Measurements from ENCODE around the gene GPR27.

GPR27 gene

DNA sequence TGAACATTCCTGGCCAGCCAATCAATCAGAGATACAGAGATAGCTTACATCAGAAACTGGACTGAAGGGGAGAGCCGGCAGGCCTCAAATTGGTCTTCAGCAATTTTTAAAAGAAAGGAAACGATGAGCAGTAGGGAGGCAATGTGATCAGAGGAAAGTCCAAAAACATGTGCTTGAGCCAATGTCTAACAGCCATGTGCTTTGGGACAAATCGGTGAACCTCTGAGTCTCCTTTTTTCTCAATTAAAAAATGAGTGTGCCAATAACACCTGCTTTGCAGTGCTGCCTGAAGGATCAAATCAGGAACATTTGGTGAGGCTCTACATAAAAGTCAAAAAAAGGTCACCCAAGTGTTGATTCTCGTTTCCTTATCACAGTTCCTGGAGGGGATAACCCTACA is 21.0 kb upstream of the GPR27 start:
- DNase-seq (ENCODE audit: low read depth in 1 of 2, low spot score in 1 of 2), result no peak

DNA sequence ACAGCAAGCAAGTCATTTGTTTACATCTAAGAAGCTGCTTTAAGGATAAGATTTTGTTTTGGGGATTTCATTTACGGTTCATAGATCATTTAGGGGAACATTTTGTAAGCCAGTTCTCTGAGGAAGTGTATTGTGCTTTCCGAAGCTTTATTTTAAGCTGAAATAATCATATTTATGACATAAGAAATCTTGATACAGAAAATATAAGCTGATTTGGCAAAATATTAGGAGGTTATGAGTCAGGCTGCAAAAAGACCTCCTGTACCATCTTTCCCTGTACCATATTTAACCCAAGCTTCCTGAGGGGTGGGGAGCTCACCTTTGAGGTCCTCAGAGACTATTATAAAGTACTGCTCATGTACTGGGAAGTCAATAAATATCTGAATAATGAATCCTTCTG is 20.3 kb upstream of the GPR27 start:
- DNase-seq (ENCODE audit: low read depth in 1 of 2, low spot score in 1 of 2), result no peak

DNA sequence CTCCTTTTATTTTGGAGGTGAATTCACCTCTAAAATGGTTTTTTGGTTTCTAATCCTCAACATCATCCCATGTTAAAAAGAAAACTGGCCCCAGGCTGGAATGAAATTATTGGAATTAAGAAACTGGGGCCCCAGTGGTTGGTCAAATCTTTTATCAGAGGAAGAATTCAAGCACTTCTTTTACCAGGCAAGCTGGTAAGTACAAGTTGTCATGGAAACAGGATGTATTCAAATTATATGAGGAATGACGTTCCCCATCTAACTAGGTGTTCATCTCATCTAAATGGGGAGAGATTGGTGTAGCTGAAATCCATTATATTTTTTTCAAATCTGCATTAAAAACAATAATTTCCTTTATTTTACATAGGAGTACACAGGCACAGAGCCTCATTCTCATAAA is 18.8 kb upstream of the GPR27 start:
- DNase-seq (ENCODE audit: low read depth in 1 of 2, low spot score in 1 of 2), result no peak

DNA sequence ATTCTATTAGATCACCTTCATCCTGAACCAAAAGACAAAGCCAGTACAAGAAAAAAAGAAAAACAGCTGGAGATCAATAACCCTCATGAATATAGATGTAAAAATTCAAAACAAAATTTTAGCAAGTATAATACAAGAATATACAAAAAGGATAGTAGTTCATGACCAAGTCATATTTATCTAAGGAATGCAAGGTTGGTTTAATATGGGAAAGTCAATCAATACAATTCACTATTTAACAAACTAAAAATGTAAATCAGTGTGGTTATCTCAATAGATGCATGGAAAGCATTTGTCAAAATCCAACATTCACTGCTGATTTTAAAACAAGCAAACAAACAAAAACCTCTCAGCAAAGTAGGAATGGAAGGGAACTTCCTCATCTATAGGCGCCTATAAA is 11.0 kb upstream of the GPR27 start:
- no peak for DNase-seq (ENCODE audit: low read depth in 1 of 2, low spot score in 1 of 2)

DNA sequence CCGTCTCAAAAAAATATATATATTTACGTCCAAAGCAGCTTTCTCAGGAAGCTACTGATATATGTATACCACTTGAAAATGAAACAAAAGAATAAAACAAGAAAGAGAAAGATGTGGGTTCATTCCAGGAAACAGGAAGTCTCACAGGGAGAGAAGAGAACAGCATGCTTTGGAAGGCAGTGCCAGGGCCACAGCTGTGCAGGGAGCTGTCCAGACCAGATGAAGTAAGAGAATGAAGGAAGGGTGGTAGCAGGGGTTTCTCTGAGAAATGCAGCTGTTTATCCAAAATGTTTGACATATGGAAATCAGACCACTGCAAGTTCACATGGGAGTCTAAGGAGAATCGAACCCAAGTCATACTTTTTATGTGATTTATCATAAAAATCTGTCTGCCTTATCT is 8.9 kb upstream of the GPR27 start:
- no peak for DNase-seq (ENCODE audit: low read depth in 1 of 2, low spot score in 1 of 2)

DNA sequence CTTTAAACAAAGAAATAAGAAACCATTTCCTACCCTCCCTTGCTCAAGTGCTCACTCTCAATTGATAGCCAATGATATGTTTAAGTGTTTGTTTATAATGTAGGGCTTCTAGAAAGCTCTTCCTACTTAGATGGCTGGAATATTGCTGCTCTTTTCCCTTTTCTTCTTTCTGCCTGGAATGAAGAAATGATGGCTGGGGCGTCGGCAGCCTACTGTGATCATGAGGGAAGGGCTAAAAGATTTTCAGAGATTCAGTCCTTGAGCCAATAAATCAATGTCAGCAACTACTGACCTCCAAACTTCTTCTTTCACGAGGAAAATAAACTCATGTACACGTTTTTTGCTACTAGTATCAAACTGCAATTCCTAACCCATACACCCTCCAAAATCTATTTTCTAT is 2.1 kb upstream of the GPR27 start:
- no peak for DNase-seq (ENCODE audit: low read depth in 1 of 2, low spot score in 1 of 2)

DNA sequence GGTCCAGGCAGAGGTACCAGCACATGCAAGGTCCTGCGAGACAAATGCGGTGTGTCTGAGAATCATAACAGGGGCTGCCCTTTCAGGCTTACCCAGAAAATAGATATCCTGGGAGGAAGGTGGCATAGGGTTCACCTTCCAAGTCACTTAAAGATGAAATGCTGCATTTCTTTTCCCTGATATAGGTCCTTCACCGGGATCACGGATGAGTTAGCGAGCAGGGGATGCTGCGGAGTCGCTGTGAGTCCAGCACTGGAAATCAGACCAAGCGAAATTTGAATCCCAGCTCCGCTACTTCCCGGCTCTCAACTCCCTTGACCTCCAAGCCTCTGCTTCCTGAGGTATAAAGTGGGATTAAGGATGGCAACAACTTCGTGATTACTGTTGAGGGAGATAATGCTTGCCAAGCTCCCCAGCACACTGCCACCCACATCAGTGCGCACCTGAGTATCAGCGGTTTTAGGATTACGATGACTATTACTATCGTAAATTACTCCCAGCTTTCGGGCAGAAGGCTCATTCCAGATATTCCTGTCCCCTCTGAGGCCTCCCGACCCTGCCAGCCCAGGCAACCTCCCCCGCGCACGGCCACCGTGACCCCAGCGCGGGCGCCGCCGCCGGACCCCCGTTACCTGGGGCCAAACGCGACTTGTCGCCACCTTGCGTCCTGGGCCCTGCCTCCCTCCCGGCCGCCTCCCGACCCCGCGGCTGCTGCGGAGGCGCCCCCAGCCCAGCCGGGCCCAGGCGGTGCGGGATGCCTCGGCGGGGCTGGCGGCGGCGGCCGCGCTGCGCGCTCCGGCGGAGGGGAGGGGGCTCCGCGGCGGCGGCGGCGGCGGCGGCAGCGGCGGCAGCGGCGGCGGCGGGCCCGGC is 589 bp upstream of the GPR27 start:
- no peak for DNase-seq (ENCODE audit: low read depth in 1 of 2, low spot score in 1 of 2)

DNA sequence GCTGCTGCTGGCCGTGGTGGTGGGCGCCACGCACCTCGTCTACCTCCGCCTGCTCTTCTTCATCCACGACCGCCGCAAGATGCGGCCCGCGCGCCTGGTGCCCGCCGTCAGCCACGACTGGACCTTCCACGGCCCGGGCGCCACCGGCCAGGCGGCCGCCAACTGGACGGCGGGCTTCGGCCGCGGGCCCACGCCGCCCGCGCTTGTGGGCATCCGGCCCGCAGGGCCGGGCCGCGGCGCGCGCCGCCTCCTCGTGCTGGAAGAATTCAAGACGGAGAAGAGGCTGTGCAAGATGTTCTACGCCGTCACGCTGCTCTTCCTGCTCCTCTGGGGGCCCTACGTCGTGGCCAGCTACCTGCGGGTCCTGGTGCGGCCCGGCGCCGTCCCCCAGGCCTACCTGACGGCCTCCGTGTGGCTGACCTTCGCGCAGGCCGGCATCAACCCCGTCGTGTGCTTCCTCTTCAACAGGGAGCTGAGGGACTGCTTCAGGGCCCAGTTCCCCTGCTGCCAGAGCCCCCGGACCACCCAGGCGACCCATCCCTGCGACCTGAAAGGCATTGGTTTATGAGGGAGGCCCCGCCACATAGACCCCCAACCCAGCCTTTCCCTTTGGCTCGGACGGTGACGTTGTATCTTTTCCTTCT is 1.1 kb downstream of the GPR27 start:
- DNase-seq (ENCODE audit: low read depth in 1 of 2, low spot score in 1 of 2), result no peak

DNA sequence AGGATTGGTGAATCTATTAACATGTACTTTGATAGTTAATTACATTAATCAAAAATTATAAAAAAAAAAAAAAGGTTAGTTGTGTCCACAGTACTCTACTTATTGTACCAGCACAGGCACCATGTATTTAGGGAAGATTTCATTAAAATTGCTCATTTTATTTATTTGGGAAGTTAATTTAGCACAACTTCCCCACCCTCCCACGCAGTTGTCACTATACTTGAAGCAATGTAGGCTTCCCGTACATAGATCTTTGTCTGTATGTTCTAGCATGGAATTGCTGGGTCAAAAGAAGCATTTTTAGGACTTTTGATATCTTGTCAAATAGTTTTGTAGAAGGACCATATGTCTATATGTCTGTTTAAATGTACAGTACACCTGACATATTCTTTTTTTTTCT is 4.4 kb downstream of the GPR27 start:
- DNase-seq (ENCODE audit: low read depth in 1 of 2, low spot score in 1 of 2), result no peak

DNA sequence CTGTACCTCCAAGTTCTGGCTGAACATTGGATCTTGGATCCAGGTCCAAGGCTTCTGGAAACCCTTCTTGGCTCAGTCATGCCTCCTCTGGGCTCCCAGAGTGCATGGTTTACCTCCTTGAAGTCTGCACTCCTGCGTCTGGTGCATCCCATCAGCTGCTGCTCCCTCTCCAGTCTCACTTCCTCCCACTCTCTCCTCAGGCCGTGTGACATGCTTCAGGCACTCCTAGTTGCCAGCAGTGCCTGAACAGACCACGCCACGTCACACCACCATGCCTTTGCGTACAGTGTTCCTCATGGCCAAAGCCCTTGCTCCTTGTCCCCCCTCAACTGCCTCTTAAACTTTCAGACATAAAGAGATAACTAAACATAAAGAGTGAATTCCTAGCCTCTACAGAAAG is 5.7 kb downstream of the GPR27 start:
- no peak for DNase-seq (ENCODE audit: low read depth in 1 of 2, low spot score in 1 of 2)

DNA sequence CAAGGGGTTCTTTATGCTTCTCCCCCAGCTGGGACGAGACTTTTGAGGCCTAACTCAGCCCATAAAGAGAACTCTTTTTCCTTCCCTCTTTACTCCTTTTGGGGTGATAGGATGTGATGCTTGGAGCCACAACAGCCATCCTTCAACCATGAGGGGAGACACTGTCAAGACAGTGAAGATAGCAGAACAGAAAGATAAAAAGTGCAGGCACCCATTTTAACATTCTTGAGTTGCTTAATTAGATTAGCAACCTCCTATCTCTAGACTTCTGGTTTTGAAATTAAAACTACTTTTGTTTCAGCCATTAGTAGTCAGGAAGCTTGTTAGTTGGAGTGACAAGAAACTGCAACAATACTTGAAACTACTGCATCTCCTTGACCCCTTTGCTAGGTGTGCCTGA is 6.5 kb downstream of the GPR27 start:
- no peak for DNase-seq (ENCODE audit: low read depth in 1 of 2, low spot score in 1 of 2)

DNA sequence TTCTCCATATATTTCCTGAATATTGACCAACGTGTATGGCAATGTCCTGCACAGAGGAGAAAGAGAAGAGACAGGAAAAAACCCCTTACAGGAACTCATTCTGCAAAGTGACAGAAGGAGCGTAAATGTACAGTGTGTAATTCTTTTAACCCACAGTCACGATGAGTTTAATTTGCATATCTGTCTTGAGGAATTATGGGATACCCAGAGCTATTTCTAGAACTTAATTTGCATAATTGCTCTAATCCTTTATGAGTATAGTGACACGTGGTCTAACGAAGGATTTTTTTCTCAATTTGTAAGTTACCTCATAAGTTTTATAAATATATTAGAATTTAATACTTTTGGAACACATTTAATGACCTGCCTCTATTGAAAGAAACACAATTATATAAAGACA is 9.8 kb downstream of the GPR27 start:
- no peak for DNase-seq (ENCODE audit: low read depth in 1 of 2, low spot score in 1 of 2)

DNA sequence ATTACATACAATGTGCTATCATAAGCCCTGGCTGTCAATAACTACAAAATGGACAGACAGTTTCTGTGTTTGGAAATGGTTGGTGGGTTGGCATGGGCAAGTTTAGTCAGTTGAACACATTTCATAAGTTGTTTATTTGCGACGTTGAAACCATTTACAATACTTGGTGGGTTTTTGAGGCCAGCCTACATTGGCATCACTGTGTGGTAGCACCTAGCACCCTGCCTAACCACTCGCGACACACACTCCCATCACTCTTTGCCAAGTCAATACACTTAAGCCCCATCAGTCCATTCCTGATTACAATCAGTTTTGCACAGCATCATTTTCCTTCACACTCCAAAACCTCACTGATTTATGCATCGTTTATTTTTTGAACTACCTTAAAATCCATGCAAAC is 17.5 kb downstream of the GPR27 start:
- DNase-seq (ENCODE audit: low read depth in 1 of 2, low spot score in 1 of 2), result no peak

DNA sequence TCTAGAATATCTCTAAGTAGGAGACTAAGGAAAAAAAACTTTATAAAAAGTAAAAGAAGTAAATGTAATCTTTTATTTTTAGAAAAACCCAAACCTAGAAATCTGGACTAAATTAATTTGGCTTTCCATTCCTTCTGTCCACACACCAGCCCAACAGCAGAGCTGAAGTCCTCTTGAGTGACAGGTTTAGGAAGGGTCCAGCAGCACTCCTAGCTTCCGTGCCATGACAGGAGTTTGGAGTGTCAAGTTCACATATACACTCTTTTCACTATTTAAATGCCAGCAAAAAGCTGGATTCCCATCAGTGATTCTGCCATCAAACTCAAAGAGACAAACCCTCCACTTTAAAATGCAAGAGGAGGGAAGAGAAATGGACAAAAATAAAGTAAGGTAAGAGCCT is 18.2 kb downstream of the GPR27 start:
- no peak for DNase-seq (ENCODE audit: low read depth in 1 of 2, low spot score in 1 of 2)

DNA sequence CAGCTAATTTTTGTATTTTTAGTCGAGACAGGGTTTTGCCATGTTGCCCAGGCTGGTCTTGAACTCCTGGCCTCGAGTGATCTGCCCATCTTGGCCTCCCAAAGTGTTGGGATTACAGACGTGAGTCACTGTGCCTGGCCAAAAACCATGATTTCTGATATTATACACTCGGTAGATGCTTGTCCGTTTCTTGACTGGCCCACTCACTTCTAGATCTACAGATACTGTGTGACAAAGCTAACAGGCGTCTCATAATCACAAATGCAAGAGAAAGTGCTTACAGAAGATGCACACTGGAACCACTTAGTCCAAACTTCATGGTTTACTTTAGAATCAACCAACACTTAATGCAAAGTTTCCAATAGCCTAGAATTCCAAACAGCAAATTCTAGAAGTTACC is 22.9 kb downstream of the GPR27 start:
- no peak for DNase-seq (ENCODE audit: low read depth in 1 of 2, low spot score in 1 of 2)

DNA sequence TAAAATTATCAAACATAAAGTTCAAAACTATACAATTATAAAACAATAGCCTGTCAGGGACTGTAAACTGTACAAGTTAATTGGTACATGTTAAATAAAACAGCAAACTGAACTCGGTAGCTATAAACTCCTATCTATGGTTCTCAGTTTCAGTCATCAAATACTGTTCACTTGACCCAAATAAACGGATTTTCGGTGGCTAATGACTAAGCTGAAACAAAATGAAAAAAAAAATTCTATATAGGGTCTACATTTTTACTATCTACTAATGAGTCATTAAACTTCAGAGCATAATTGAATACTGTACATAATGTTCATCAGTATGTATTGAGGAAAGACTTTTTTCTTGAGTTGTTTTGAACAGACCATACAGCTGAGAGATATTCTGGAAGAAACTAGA is 24.7 kb downstream of the GPR27 start:
- DNase-seq (ENCODE audit: low read depth in 1 of 2, low spot score in 1 of 2), result no peak

DNA sequence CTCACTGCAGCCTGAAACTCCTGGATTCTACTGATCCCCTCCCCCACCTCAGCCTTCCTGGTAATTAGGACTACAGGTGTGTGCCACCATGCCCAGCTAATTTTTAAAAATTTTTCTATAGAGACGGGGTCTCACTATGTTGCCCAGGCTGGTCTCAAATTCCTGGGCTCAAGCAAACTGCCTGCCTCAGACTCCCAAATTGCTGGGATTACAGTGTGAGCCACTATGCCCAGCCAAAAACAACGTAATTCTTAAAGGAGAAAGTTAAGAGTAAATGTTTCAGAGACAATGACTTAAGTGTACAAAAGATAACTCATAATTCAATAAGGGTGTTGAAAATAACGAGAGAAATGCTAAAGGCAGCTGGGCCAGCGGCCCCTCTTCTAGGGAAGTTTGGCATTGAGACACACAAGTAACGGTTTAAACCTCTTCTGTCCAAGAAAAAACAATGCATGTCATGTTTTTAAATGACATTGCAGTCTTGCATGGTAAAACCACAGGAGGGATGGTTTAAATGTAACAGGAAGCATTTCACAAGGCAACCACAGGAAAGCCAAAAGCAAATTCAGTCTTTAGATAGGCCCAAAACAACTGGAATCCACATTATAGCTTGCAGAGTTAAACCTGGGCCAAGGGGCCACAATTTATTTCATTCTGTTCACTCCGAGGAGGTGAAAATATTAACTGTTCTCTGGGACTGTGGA is 26.2 kb downstream of the GPR27 start:
- no peak for DNase-seq (ENCODE audit: low read depth in 1 of 2, low spot score in 1 of 2)

DNA sequence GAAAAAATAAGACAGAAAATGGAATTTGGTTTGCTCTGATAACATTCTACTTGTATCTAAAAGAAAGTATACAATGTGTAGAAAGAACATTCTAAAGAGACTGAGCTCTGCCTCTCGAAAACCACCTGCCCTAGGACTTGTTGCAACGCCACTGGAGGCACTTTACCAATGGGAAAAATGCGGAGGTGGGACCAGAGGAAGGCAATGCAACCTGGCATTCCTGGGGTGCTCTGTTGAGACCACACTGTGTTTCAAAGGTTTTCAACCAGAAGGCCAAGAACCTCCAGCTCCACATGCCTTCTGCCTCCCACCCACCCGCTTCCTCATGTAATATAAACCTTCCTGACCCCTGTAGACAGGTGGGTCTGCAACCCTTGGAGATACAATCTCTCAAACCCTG is 26.8 kb downstream of the GPR27 start:
- no peak for DNase-seq (ENCODE audit: low read depth in 1 of 2, low spot score in 1 of 2)

DNA sequence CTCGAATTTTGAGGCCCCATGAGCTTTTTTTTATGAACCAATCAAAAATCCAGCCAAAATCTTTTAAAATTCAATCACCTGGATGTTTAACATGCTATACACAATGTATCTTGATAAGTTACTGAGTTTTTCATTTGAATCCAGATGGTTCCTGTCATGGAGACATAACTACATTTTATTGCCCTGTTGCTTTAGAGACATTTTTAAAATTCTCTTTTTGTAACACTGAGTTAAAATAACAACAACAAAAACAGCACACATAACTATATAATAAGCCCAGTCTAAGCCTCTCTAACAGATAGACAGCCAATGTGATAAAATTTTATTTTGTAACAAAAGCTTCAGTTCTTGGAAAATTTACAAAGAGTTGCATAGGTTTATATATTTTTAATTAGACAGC is 29.5 kb downstream of the GPR27 start:
- no peak for DNase-seq (ENCODE audit: low read depth in 1 of 2, low spot score in 1 of 2)

DNA sequence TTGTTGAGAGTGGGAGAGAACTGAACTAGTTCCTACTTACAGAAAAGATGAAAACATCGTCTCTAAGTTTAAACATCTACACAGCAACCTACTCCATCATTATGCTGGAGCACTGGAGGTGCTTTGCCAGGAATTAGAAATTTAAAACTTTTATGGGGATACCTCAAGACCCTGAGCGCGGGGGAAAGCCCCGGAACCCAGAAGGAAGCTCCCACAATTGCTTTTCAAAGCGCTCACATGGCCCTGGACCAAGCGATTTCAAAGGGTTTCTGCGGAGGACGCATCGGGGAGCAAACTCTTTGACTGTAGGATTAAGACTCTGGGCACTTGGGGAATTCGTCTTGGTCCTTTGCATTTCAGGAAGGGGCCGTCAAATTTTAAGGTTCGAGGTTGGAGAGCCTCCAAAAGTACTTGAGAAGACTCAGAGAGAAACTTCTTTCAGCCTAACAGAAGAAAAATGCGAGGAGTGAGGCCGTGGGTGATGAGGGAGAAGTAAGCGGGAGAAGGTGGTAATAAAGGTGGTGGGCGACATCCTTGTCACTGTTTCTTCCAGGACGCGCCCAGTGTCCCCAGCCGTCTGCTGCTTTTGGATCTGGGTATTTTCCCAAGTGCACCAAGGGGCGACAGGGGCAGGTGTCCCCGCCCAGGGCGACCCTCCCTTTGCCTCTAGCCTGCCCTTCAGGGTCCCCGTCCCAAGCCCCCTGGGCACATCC is 30.7 kb downstream of the GPR27 start:
- no peak for DNase-seq (ENCODE audit: low read depth in 1 of 2, low spot score in 1 of 2)

DNA sequence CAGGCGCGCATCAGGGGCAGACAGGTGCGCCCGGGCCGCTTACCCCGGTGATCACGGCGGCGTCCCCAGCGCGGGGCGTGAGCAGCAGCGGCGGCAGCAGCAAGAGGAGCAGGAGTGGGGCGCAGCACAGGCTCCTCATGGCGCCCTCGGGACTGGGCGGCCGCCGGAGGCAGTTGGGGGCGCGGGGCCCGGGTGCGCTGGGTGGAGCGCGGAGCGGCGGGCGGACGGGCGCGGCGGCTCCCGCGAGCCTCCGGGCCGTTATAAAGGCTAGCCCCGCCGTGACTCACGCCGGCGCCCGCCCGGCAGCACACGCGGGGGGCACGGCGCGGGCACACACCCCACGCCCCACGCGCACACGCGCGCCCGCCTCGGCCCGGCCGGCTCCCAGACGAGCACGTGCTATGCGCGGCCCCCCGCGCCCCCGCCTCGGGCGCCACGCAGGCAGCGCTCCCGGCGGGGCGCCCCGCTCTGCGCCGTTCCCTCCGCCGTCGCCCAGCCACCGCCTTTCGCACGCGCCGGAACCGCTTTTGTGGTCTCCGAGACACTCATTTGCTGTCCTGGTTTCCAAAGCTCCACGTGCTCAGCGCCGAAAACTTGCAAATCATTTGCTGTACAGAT is 31.4 kb downstream of the GPR27 start, which contains the start of gene PROK2:
Gene PROK2 (minus strand): TSS at position 235 of the 618 bp plus-strand sequence. CDS start 96 bp downstream, at position 139.
- DNase-seq (ENCODE audit: low read depth in 1 of 2, low spot score in 1 of 2), result no peak
